ENCODE measurements around the gene CHMP5. TPM values are rescaled to one million over a fixed set of nuclear protein-coding genes. Genes with fewer than 3 reads are reported as not detected.

Gene CHMP5
- total RNA-seq, 1 experiment from 2014 or later = 47.6 TPM

DNA sequence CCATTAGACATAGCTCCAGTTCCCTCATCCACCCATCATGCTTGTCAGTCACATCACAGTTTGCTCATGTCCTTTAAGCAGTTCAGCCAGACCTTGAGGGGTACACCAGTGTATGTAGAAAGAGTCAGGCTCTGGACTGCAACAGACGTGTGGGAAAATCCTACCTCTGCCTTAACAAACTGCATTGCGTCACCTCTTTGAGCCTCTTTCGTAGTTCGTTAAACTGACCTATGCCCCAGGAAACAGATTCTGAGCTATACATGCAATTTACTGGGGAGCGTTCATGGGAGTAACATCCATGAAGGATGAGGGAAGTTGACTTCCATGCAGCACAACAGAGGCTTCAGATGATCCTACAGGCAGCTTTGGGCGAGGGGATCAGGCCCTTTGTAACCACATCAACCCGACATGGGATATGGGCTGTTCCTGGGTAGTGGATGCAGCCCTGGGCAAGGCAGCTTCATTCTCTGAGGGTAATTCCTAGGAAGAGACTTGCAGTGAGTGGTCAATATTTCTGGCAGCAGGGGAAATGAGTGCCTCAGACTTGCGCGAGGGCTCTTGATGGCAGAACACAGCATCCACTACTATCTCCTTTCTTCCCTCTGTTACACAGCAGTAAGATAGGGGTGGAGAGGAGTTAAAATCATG, 20.6 kb upstream of the CHMP5 start:
- H2BK20ac ChIP-seq (ENCODE audit: low read depth, low read length, poor library complexity, severe bottlenecking) = no peak overlapping the region
- H2AFZ ChIP-seq (ENCODE audit: low read length) = no peak overlapping the region
- no peaks in the 10 kb centered on the region for H3K9me3 ChIP-seq (ENCODE audit: control insufficient read depth, low read depth, low read length)
- H3K4me2 ChIP-seq (ENCODE audit: insufficient read depth, insufficient read length, low read length) = no peak overlapping the region
- H3K56ac ChIP-seq (ENCODE audit: insufficient read length, low read depth, low read length) = no peak overlapping the region
- TF ChIP-seq, protein P1, sequence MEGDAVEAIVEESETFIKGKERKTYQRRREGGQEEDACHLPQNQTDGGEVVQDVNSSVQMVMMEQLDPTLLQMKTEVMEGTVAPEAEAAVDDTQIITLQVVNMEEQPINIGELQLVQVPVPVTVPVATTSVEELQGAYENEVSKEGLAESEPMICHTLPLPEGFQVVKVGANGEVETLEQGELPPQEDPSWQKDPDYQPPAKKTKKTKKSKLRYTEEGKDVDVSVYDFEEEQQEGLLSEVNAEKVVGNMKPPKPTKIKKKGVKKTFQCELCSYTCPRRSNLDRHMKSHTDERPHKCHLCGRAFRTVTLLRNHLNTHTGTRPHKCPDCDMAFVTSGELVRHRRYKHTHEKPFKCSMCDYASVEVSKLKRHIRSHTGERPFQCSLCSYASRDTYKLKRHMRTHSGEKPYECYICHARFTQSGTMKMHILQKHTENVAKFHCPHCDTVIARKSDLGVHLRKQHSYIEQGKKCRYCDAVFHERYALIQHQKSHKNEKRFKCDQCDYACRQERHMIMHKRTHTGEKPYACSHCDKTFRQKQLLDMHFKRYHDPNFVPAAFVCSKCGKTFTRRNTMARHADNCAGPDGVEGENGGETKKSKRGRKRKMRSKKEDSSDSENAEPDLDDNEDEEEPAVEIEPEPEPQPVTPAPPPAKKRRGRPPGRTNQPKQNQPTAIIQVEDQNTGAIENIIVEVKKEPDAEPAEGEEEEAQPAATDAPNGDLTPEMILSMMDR (conservative IDR thresholded peaks at IDR 0.05) = no peak
- DNase-seq = no peak
- H3K27ac Mint-ChIP-seq = no peak overlapping the region; a peak in 1 of 7 replicates
- H3T11ph ChIP-seq (ENCODE audit: low read length) = no peak overlapping the region
- no peak overlapping the region for H3K18ac ChIP-seq (ENCODE audit: insufficient read length, low read depth, low read length)
- H3K79me1 ChIP-seq (ENCODE audit: insufficient read depth, low read depth, low read length, poor library complexity, severe bottlenecking) = no peaks in the 10 kb centered on the region
- H3K14ac ChIP-seq (ENCODE audit: insufficient read depth, low read length) = no peak overlapping the region
- H3K79me2 ChIP-seq (ENCODE audit: insufficient read depth, low read length) = no peaks in the 10 kb centered on the region; the same call in 1 of the 2 replicates
- no peak overlapping the region for H4K5ac ChIP-seq (ENCODE audit: insufficient read length, low read depth, low read length)
- no peak overlapping the region for H3K27ac ChIP-seq (ENCODE audit: insufficient read length, low read depth, low read length)
- no peaks in the 10 kb centered on the region for H3K9me3 Mint-ChIP-seq
- no peaks in the 10 kb centered on the region for H3K23me2 ChIP-seq (ENCODE audit: insufficient read length, low read depth, low read length, poor library complexity, severe bottlenecking)
- no peak overlapping the region for H3K23ac ChIP-seq (ENCODE audit: insufficient read length, low read depth, low read length)
- no peak overlapping the region for H4K91ac ChIP-seq (ENCODE audit: insufficient read length, low read depth, low read length)
- H2BK5ac ChIP-seq (ENCODE audit: insufficient read length, low read length) = no peak overlapping the region
- no peaks in the 10 kb centered on the region for H3K27me3 ChIP-seq (ENCODE audit: insufficient read depth, low read length)
- no peak overlapping the region for H2BK15ac ChIP-seq (ENCODE audit: low read depth, low read length)
- peaks cover 5% of the 10 kb centered on the region; the same call in 1 of the 2 replicates for H3K27me3 Mint-ChIP-seq (ENCODE audit: low read depth)
- no peak overlapping the region for H2BK120ac ChIP-seq (ENCODE audit: low read depth, low read length, poor library complexity, severe bottlenecking)
- H3K4ac ChIP-seq (ENCODE audit: low read depth, low read length) = no peak overlapping the region
- H2AK5ac ChIP-seq (ENCODE audit: insufficient read length, low read length) = no peak overlapping the region
- H3K4me1 ChIP-seq (ENCODE audit: insufficient read depth, low read length) = no peaks in the 10 kb centered on the region
- H3K4me1 Mint-ChIP-seq = no peaks in the 10 kb centered on the region; a peak in 1 of 4 replicates
- WGBS (ENCODE audit: extremely low coverage, insufficient read length, low lambda C conversion rate) = no CpG with 5 or more reads among the region's 9 CpGs
- no peak overlapping the region for H4K8ac ChIP-seq (replicated peaks; ENCODE audit: insufficient read length, low read depth, low read length)
- peaks cover 0 to 7% (median 2%) of the 10 kb centered on the region in 3 experiments; a peak in 1 of 7 replicates for H3K36me3 Mint-ChIP-seq (ENCODE audit: insufficient read depth in 1 of 3, low read depth in 3 of 3)
- H4K20me1 ChIP-seq (ENCODE audit: control insufficient read depth, insufficient read depth, insufficient read length) = no peaks in the 10 kb centered on the region
- no peak overlapping the region for H2BK12ac ChIP-seq (ENCODE audit: insufficient read length, low read depth, low read length)
- H3K4me3 Mint-ChIP-seq = no peak overlapping the region
- no peak overlapping the region for H3K9ac ChIP-seq (ENCODE audit: extremely low read depth, insufficient read length, low read length)

All from H9 (cell line).